NCI-H460 (cell line): ENCODE results near the gene GLA. TPM values are rescaled to one million over a fixed set of nuclear protein-coding genes. Genes with fewer than 3 reads are reported as not detected.
A peak's percentile ranks its signal among the peaks of the same experiment; 100 is the strongest.

Experiments
- DNase-seq: peaks from one replicate; pipeline ENCODE4 v3.0.0-alpha.2; 2016; ENCODE audit warnings: low read depth; ENCODE audit errors: extremely low read depth
- polyA plus RNA-seq: library from polyadenylated mRNA; depleted of rRNA; stranded (reverse); fragments of >200 nt; gene quantifications from 2 replicates; pipeline ENCODE4 v1.2.3, GENCODE V29; 2014; cell fraction: nucleus; rRNA removed
- total RNA-seq: library from RNA; depleted of rRNA; stranded (reverse); fragments of >200 nt; shearing (Covaris generic); gene quantifications from 2 replicates; pipeline ENCODE4 v1.2.3, GENCODE V29; 2014; rRNA removed

Gene GLA
- 234 and 237 TPM in 2 replicates for total RNA-seq
- 484 and 501 TPM in 2 replicates for polyA plus RNA-seq

DNA sequence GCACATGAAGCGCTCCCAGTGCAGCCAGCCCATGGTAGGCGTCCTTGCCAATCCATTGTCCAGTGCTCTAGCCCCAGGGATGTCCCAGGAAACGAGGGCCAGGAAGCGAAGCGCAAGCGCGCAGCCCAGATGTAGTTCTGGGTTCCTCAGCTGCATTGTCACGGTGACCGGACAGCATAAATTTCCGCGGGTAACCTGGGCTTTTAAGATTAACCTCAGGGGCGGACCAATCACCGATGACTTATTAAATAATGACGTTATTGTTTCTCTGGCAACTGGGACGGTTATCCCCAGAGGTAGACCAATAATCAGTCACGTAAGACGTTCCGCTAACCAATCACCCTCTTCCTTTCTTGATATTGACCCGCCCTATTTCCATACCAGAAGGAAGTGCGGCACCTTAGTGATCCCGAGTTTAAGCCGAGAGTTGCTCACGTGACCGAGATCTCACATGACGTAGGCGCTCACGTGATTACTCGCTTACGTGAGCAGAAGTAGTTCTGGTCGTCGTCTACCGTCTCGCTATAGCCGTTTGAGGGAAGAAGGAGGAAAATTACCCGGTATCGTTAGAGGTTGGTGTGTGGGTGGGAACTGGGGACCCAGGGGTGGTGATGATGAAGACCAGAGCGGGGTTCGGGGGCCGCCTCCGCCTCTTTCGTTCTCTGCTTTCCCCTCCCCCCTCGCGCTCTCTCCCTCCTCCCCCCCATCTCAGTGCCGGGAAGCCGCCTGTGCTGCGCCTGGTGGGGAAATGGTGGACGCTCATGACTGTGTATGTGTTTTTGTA, at the start of gene GLA, which contains the start of gene HNRNPH2:
Gene GLA, minus strand, starts transcription at position 178 of the 784 bp plus-strand sequence. Its CDS starts 22 bp downstream, at position 156.
Gene HNRNPH2, plus strand, starts transcription at position 475 of the 784 bp plus-strand sequence. CDS start 3,767 bp downstream, outside the sequence.
- DNase-seq, result peak; percentile 99

DNA sequence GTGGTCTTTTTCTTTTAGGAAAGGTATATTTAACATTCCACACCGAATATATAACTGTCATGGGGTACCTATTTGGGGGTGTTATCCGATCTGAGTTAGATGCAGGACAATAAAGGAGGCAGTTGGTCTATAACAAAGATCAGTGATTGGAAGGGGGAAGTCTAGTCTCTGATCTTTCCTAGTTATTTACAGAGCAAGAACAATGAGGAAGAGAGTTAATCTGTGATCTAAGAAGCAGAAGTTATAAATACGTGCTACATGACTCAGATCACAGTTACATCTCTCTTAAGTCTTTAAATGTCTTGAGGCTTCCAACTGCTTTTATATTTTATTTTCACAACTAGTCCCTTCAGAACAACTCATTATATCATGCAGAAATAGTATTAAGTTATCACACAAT, 44.3 kb upstream of the GLA start:
- no peak for DNase-seq

DNA sequence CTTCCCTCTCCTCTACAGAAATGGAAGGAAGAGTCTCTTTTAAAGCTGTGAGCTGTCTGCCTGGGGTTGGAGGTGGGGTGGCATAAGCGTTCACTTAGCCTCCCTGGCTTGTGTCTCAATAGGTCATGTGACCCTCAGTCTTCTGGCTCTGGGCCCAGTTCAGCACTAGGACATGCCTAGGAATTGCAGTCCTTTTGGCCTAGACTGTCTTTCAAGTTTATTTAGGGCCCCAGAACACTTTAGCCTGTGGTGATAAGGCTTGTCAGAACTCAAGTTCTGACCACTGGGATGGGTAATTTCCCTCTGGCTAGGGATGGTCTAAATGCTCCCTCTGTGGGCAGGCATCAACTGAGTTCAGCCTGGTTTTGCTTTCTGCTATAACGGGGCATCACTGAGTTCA, 43.2 kb upstream of the GLA start:
- DNase-seq, result no peak

DNA sequence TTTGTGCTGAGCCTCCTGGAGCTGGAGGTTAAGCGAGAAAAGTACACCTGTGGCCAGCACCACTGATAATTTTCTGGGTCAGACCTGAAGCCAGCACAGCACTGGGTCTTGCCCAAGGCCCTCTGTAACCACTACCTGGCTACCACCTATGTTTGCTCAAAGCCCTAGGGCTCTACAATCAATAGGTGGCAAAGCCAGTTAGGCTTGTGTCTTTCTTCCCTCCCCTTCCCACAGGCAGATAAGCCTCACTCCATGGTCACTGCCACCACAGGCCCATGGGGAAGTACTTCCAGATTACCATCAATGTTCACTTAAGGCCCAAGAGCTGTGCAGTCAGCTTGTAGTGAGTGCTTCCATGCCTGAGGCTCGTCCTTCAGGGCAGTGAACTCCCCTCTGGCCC, 42.4 kb upstream of the GLA start:
- DNase-seq, result no peak

DNA sequence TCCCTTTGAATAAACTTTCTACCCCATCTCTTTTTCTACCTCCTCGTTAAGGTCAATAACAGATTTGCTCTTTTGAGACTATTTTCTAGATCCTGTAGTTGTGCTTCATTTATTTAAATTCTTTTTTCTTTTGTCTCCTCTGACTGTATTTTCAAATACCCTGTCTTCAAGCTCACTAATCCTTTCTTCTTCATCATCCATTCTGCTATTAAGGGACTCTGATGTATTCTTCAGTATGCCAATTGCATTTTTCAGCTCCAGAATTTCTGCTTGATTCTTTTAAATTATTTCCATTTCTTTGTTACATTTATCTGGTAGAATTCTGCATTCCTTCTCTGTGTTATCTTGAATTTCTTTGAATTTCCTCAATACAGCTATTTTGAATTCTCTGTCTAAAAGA, 41.6 kb upstream of the GLA start:
- no peak for DNase-seq

DNA sequence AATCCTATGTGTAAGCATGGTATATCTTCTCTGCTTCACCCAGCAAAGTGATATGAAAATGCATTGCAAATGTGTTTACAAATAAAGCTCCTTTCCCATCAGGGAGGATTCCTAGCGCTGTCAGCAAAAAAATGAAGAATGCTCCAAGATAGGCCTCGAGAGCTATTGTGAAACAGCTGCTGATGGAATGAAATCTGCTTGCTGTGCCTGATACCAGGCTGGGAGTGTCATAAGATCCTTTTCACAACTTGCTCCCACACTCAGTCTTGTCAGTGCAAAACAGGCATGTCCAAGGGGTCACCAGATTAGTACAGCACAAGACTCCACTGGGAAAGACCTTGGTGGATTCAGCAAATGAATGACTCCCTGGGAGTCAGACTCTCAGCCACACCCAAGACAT, 34.4 kb upstream of the GLA start:
- DNase-seq, result no peak

DNA sequence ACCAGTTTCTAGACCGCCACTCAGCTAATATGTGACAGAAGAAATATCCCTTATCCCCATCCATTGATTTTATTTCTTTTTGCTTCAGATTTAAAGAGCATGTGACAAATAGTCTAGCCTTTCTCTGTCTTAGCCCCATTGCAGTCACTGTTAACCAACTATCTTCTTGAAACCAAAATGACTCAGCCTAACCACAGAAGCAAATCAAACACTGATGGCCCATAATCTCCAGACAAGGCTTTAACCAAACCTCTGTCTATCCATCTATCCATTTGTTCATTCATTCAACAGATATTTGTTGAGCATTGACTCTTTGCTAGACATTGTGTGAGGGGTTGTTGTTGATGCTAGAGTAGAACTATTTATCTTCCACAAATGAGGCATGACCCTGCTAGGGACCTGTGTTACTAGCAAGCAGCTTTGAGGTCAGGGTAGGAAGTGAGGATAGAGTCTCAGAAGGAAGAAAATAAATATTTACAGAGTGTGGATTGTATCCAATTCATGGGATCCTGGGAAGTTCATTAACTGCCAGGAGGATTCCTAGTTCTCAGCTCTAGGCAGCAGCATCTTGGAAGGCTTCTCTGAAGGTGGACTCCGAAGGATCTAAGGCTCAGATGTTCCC, 22.8 kb upstream of the GLA start:
- no peak for DNase-seq

DNA sequence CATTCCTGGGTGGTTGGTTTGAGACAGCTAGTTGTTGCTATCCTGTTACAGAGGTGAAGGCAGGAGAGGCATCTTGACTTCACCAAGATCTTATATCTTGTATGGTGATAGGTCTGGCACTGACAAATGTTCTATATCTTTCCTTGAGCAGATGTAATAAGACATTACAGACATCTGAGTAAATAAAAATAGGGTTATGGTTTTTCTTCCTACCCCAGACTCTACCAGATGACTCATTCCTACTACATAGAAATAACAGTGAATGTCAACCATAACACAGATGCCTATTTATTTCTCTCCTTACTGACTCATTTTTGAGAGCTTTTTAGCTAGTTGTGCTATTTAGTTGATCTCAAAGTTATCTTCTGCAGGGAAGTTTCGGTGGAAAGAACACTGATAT, 22.2 kb upstream of the GLA start:
- DNase-seq, result no peak

DNA sequence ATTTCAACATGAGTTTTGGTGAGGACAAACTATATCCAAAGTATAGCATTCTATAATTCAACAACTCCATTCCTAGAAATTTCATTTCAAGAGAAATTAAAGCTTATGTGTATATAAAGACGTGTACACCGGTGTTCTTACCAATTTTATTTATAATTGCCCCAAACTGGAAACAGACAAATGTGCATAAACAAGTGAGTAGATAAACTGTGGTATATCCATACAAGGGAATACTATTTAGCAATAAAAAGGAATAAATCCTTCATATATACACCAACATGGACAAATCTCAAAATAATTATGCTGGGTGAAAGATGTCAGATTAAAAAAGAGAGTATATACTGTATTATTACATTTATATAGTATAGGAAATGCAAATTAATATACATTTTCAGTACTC, 20.2 kb upstream of the GLA start:
- DNase-seq, result no peak

DNA sequence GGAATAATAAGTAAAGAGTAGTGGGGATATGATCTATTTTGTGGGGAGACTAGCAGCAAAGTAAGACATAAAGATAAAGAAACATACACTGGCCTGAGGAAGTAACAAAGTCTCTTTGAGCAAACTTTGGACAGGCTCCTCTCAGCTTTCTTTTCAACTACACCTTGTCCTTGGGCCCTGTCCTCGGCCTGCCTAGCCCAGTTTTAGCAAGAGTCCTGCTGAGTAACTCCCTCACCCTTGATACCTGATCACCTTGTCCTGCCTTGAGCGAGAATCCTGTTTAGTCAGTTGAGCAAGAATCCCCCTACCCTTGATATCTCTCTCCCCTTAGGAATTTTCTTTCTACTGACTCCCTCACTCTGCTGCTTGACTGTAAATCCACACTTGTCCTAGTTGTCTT, 11.8 kb upstream of the GLA start:
- no peak for DNase-seq

DNA sequence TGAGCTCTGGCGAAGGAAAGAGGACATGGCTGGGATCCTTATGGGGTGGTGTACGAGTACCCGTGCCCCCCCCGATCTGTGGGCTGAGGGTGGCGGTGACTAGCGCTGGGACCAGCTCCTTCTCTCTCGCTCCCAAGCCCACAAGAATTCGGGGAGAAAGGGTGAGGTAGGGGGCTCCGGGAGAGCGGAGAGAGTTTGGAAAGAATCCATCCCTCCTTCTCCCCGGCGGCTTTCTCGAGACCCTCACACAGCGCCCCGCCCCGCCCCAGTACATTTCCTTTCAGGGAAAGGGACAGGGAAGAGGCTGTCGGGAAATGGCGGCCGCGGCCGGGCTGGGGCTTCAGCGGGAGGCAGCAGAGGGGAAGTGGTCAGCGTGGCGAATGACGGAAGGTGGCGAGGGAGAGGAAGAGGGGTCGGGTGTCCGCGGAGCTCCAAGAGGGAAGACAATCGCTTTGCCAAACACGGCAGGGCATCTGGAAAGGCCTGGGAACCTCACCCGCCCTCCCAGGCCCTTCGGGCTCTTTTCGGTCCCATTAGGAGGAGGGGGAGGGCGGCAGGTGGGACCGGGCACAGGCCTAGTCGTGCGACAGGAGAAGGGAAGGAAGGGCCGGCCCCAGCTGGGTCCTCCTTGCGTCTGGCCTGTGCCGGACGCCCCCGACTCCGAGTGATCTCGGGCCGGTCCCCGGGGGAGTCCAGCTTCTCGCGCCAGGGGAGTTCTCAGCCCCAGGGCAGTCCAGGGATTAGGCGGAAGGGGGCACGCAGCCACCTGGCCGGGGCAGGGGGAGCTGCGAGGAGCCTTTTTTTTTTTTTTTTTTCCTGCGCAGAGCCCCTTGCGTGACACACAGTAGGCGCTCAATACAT, 10.5 kb upstream of the GLA start:
- no peak for DNase-seq

DNA sequence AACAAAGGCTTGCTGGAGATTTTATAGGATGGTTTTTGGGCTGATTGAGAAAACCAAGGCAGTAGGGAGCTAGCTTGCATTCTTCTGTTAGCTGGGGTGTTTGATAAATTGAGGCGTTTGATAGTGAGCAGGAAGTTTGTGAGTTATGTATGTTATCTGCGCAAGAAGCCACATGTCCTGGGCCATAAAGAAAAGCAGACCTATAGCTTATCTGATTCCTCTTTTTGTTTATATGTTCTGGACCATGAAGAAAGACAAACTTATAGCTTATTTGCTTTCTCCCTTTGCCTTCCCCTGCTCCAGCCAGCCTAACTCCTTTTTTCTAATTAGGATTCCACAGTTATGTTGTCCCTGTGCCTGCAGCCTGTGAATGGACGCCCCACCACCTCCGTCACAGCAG, 9.5 kb upstream of the GLA start:
- DNase-seq, result no peak

DNA sequence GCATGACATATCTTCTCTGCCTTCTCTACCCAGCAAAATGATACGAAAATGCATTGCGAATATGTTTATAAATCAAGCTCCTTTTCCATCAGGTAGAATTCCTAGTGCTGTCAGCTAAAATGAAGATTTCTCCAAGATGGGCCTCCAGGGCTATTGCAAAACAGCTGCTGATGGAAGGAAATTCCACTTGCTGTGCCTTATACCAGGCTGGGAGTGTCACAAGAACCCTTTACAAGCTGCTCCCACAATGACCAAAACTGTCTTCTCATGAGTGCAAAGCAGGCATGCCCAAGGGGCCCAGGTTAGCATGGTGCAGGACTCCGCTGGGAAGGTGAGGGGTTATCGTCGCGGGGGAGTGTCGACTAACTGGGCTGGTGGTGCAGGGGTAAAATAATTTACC, 9.0 kb upstream of the GLA start:
- DNase-seq, result no peak

DNA sequence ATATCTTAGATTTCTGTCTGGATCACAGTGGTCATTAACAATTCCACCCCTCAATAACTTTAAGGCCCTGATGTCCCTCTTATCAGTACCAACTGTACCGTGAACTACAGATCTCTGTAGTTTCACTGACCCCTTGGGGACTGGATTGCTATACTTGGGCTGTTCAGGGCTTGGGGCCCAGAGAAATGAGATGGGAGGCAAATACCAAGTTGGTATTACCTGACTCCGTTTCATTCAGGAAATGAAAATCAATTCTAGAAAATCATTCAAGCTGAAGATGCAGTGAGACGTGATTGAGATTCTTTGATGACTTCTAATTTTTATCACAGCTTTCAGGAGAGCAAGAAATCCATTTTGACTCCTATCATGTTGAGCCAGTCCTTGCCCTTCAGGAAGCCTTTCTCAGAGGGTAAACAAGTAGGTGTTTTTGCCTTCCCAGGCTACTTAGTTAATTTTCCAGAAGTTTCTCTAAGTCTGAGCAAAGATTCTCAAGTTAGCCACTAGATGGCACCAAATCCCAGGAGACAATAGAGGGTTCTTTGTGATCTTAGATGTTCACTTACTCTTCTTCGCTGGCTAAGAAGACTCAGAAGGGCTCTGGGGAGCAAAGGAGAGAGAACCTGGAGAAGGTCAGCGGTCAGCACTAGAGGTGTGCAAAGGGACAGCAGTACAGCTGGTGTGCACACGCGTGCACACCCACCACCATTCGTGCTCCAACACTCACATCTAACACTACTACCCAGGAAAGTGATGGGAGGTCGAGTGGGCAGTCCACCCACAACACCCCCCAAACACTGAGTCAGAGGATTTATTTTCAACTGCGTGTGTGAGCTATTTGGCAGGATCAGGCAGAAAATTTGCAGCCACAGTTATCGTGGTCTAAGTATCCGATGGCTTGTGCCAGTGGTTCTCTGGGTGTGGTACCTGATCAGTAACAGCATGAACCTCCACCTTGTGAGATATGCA, 7.7 kb upstream of the GLA start:
- DNase-seq, result peak; percentile 69

DNA sequence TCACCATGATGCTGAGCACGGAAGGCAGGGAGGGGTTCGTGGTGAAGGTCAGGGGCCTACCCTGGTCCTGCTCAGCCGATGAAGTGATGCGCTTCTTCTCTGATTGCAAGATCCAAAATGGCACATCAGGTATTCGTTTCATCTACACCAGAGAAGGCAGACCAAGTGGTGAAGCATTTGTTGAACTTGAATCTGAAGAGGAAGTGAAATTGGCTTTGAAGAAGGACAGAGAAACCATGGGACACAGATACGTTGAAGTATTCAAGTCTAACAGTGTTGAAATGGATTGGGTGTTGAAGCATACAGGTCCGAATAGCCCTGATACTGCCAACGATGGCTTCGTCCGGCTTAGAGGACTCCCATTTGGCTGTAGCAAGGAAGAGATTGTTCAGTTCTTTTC, 4.3 kb upstream of the GLA start:
- no peak for DNase-seq

DNA sequence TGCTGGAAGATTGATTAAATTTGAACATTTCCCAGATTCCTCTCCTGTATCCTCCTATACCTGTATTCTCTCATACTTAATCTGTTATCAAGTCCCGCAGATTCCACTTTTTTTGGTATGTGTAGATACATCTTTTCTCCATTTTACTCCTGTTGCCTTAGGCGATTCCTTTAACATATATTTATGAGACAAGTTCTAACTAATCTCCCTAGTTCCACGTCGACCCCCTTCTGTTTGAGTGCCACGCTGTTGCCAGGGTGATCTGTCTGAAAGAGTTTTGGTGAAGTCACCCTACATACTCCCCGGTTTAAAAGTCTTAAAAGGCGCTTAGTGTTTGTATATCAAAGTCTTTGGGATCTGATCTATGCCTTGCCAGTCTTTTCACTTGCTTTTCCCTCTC, 2.7 kb upstream of the GLA start:
- DNase-seq, result no peak

DNA sequence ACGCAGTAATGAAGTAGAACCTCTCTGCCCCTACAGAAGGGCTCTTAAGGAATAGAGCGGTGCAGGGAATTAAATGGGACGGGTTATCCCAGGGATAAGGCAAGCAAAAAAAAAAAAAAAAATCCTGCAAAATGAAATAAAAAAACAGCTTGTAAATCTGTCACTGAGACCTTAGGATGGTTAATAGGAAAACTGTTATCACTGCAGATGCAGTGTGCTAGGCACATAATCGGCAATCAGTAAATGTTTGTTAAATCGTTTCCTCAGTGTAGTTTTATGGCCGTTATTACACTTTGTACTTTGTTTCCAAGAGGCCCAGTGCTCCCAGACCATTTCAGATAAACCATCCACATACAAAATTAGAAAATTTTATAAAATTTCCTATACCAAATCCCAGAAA, 1.3 kb upstream of the GLA start:
- no peak for DNase-seq

DNA sequence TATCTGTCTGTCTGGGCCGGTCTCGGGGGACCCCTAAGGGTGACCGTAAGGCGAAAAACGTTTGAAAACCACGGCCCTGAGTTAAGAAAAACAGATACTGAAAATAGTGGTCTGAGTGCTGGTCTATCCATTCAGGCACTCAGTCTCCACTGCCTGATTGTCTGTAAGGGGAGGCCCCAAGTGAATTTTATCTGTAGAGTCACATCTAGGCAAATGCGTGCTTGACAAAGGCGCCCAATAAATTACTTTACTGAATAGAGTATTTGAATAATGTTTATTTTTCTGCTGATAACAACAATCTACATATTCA, 762 bp upstream of the GLA start:
- DNase-seq, result no peak

DNA sequence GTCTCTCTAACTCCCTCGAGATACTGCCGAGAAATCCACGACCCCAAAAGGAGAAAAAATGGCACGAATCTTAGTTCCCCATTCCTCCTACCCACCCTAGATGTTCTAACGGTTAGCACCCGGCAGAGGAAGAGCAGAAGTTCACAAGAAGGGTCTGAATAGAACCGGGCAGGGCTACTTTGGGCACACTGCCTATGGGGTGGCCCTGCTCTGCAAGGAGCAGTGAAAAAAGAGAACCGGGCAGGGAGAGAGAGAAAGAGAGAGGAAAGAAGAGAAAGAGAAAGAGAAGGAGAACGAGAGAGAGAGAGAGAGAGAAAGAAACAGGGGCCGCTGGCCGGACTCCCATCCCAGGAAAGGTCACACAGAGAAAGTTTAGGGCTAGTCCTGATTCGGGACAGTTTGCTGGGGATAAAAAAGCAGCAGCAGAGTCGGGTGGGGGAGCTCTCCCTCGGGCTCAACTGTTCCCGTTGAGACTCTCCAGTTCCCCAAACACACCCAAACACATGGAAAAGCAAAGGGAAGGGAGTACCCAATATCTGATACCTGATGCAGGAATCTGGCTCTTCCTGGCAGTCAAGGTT, 468 bp downstream of the GLA start:
- no peak for DNase-seq

DNA sequence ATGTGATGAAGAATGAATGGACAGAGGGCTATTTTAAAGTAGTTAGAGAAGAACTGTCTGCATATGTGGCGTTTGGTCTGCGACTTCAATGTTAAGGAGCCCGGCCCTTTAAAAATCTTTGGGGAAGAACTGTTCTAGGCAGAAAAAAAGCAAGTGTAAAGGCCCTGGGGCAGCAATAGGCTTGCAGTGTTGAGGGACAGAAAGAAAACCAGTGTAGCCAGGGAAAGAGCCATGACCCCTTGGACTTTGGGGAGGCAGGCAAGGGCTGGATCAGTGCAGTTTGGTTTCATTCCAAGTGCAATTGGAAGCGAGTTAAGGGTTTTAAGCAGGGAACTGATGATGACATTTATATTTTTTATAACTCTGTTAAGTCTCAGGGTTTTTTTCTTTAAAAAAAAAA, 7.9 kb downstream of the GLA start:
- no peak for DNase-seq
